PFSK-1 (cell line): ENCODE data around the gene DTWD2.

Experiments used
- FOXP2 ChIP-seq: optimal IDR thresholded peaks from 2 replicates; pipeline ENCODE3; 2011; ENCODE audit warnings: borderline replicate concordance, control low read depth, inconsistent platforms; ENCODE audit not compliant: insufficient read depth; ENCODE audit errors: extremely low read length, extremely low read depth
- POLR2AphosphoS5 ChIP-seq: IDR thresholded peaks from 2 replicates; pipeline ENCODE4 v1.6.1; 2012; ENCODE audit warnings: low read depth, mild to moderate bottlenecking, control low read depth, low read length, moderate library complexity
- SIN3A ChIP-seq: IDR thresholded peaks from 2 replicates; pipeline ENCODE4 v1.6.1; 2012; ENCODE audit warnings: mild to moderate bottlenecking, low read length, moderate library complexity, borderline replicate concordance; ENCODE audit not compliant: insufficient read depth
- TAF1 ChIP-seq: IDR thresholded peaks from 2 replicates; pipeline ENCODE4 v1.6.1; 2012; ENCODE audit warnings: low read length, control low read depth, borderline replicate concordance; ENCODE audit not compliant: insufficient read depth
- TF ChIP-seq, protein P1 (sequence below), 2 experiments: IDR thresholded peaks; 2 replicates each; pipeline versions ENCODE4 v1.6.1 to v1.8.0; 2011 to 2012; ENCODE audit warnings: low read depth in 2 of 2, low read length in 2 of 2, control low read depth in 1 of 2, inconsistent platforms in 1 of 2, mild to moderate bottlenecking in 1 of 2, moderate library complexity in 1 of 2; ENCODE audit not compliant: insufficient read depth in 1 of 2

The DTWD2 gene

DNA sequence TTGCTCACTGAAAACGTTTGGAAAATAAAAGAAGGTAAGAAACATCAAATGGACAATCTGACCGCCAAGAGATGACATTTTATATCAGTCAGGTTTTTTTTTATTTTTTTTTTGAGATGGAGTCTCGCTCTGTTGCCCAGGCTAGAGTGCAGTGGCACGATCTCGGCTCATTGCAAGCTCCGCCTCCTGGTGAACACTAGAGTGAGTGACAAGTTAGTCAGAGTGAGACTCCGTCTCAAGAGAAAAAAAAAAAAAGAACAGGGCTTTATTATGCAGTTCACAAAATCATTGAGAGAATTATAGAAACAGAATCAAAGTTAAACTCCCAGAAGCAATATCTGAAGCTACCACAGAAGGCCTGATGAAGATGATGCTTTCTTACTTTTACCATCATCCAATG, 70.1 kb downstream of the DTWD2 start:
- TF ChIP-seq SIN3A (no peak), FOXP2 (no peak), POLR2AphosphoS5 (no peak), TAF1 (no peak)
- TF ChIP-seq, protein P1, sequence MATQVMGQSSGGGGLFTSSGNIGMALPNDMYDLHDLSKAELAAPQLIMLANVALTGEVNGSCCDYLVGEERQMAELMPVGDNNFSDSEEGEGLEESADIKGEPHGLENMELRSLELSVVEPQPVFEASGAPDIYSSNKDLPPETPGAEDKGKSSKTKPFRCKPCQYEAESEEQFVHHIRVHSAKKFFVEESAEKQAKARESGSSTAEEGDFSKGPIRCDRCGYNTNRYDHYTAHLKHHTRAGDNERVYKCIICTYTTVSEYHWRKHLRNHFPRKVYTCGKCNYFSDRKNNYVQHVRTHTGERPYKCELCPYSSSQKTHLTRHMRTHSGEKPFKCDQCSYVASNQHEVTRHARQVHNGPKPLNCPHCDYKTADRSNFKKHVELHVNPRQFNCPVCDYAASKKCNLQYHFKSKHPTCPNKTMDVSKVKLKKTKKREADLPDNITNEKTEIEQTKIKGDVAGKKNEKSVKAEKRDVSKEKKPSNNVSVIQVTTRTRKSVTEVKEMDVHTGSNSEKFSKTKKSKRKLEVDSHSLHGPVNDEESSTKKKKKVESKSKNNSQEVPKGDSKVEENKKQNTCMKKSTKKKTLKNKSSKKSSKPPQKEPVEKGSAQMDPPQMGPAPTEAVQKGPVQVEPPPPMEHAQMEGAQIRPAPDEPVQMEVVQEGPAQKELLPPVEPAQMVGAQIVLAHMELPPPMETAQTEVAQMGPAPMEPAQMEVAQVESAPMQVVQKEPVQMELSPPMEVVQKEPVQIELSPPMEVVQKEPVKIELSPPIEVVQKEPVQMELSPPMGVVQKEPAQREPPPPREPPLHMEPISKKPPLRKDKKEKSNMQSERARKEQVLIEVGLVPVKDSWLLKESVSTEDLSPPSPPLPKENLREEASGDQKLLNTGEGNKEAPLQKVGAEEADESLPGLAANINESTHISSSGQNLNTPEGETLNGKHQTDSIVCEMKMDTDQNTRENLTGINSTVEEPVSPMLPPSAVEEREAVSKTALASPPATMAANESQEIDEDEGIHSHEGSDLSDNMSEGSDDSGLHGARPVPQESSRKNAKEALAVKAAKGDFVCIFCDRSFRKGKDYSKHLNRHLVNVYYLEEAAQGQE (IDR thresholded peaks at IDR 0.05; ENCODE audit: insufficient read depth in 1 of 2, low read depth in 2 of 2, low read length in 2 of 2): no peak

GRCh38 chr5:118906947-118907346, 81.4 kb downstream of the DTWD2 start:
- TF ChIP-seq, protein P1 (IDR thresholded peaks at IDR 0.05; ENCODE audit: insufficient read depth in 1 of 2, low read depth in 2 of 2, low read length in 2 of 2): no peak
- TF ChIP-seq TAF1 (no peak), FOXP2 (no peak), SIN3A (no peak), POLR2AphosphoS5 (no peak)

- TF ChIP-seq, protein P1 (IDR thresholded peaks at IDR 0.05; ENCODE audit: insufficient read depth in 1 of 2, low read depth in 2 of 2, low read length in 2 of 2): no peak
These were observed 83.2 kb downstream of the DTWD2 start for GRCh38 chr5:118905196-118905595.

GRCh38 chr5:118902656-118903438, 85.5 kb downstream of the DTWD2 start:
- TF ChIP-seq TAF1 (no peak), SIN3A (no peak), POLR2AphosphoS5 (no peak), FOXP2 (no peak)
- TF ChIP-seq, protein P1 (IDR thresholded peaks at IDR 0.05; ENCODE audit: insufficient read depth in 1 of 2, low read depth in 2 of 2, low read length in 2 of 2): no peak

DNA sequence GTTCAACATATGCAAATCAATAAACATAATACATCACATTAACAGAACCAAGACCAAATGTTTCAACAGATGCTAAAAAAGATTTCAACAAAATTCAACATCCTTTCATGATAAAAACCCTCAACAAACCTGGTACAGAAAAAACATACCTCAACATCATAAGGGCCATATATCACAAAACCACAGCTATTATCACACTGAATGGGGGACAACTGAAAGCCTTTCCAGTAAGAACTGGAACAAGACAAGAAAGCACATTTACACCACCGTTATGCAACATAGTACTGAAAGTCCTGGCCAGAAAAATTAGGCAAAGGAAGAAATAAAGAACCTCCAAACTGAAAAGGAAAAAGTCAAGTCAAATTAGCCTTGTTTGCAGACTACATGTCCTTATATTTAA, 93.6 kb downstream of the DTWD2 start:
- TF ChIP-seq TAF1 (no peak), FOXP2 (no peak), SIN3A (no peak), POLR2AphosphoS5 (no peak)
- TF ChIP-seq, protein P1 (IDR thresholded peaks at IDR 0.05; ENCODE audit: insufficient read depth in 1 of 2, low read depth in 2 of 2, low read length in 2 of 2): no peak
